ENCODE measurements around the gene C5orf58.

- TF ChIP-seq CTCF (IDR thresholded peaks at IDR 0.05; ENCODE audit: low read length) (no peak), EZH2 (IDR thresholded peaks at IDR 0.05; ENCODE audit: borderline replicate concordance, low read length) (no peak)
Observed at GRCh38 chr5:170290498-170290897, 57.7 kb downstream of the C5orf58 start.

Measured in OCI-LY1 (cell line).